HepG2 (cell line): Measurements from ENCODE around the gene RRBP1. TPM values are rescaled to one million over a fixed set of nuclear protein-coding genes. Genes with fewer than 3 reads are reported as not detected.

Source experiments
- BRD4 ChIP-seq: sonication (generic); formaldehyde crosslinking; IDR thresholded peaks from 2 replicates; pipeline ENCODE4 v1.4.0; 2020; ENCODE audit warnings: missing genetic modification reagents
- ETV5 ChIP-seq: IDR thresholded peaks from 2 replicates; pipeline ENCODE4 v1.6.1; 2018; ENCODE audit warnings: missing biosample characterization, missing genetic modification reagents, inconsistent platforms, borderline replicate concordance
- HOXA3 ChIP-seq: sonication (generic); formaldehyde crosslinking; IDR thresholded peaks from 2 replicates; pipeline ENCODE4 v1.5.0; 2020; ENCODE audit warnings: missing genetic modification reagents
- NCOA2 ChIP-seq: sonication (generic); formaldehyde crosslinking; IDR thresholded peaks from 2 replicates; pipeline ENCODE4 v1.8.0; 2022; ENCODE audit warnings: inconsistent platforms
- NFYC ChIP-seq: IDR thresholded peaks from 2 replicates; pipeline ENCODE4 v1.6.1; 2016; ENCODE audit warnings: missing genetic modification reagents, missing compliant biosample characterization
- RERE ChIP-seq: IDR thresholded peaks from 2 replicates; pipeline ENCODE4 v1.6.1; 2016; ENCODE audit warnings: low read depth, missing genetic modification reagents, missing compliant biosample characterization
- THRA ChIP-seq: sonication (generic); formaldehyde crosslinking; IDR thresholded peaks from 2 replicates; pipeline ENCODE4 v1.4.0; 2020; ENCODE audit warnings: missing genetic modification reagents, borderline replicate concordance
- TRIM24 ChIP-seq: sonication (generic); formaldehyde crosslinking; IDR thresholded peaks from 2 replicates; pipeline ENCODE4 v1.8.0; 2022; ENCODE audit warnings: mild to moderate bottlenecking, missing genetic modification reagents
- ZBTB38 ChIP-seq: sonication (generic); formaldehyde crosslinking; IDR thresholded peaks from 2 replicates; pipeline ENCODE4 v1.5.1; 2020; ENCODE audit warnings: mild to moderate bottlenecking, missing genetic modification reagents
- ZFP82 ChIP-seq: sonication (generic); formaldehyde crosslinking; IDR thresholded peaks from 2 replicates; pipeline ENCODE4 v1.5.1; 2020; ENCODE audit warnings: mild to moderate bottlenecking, missing genetic modification reagents, borderline replicate concordance
- ZNF292 ChIP-seq: sonication (generic); formaldehyde crosslinking; IDR thresholded peaks from 2 replicates; pipeline ENCODE4 v1.8.1; 2022; ENCODE audit warnings: mild to moderate bottlenecking, low read depth, missing genetic modification reagents, borderline replicate concordance
- polyA plus RNA-seq, 8 experiments: library from polyadenylated mRNA; depleted of rRNA in 3 of 8; stranded (reverse) in 7 of 8; unstranded in 1 of 8; fragments of >200 nt; fragmentation: Illumina TruSeq in 4 of 8; extraction: Trizol in 4 of 8; gene quantifications; 2 replicates each; pipeline versions ENCODE4 v1.2.1 to v1.2.3, GENCODE V29; 2011 to 2016; ENCODE audit warnings: low read depth in 4 of 8, missing spikeins in 1 of 8, mixed read lengths in 1 of 8; ENCODE audit not compliant: insufficient read depth in 1 of 8
- total RNA-seq, 5 experiments: library from RNA; depleted of rRNA; stranded (reverse); fragments of >200 nt; fragmentation: Illumina TruSeq; extraction: Trizol; gene quantifications; 2 replicates each; pipeline ENCODE4 v1.2.3, GENCODE V29; 2016; ENCODE audit warnings: low read depth in 1 of 5
- TF ChIP-seq, protein P1 (sequence below): sonication (generic); formaldehyde crosslinking; IDR thresholded peaks from 2 replicates; pipeline ENCODE4 v1.5.1; 2020; ENCODE audit warnings: mild to moderate bottlenecking, missing genetic modification reagents
- TF ChIP-seq, protein P2 (sequence below): sonication (generic); formaldehyde crosslinking; IDR thresholded peaks from 2 replicates; pipeline ENCODE4 v1.5.0; 2020; ENCODE audit warnings: missing genetic modification reagents, mild to moderate bottlenecking, borderline replicate concordance
- TF ChIP-seq, protein P3 (sequence below): IDR thresholded peaks from 2 replicates; pipeline ENCODE4 v1.6.1; 2016

The RRBP1 gene
- total and polyA plus RNA-seq, 2 of the 13 experiments (the other 11 are each of a cell fraction or from before 2014, with no cell fraction given) = 150 to 222 TPM

- TF ChIP-seq RERE (CRISPR knock-in tag) = no peak
- TF ChIP-seq, protein P1, sequence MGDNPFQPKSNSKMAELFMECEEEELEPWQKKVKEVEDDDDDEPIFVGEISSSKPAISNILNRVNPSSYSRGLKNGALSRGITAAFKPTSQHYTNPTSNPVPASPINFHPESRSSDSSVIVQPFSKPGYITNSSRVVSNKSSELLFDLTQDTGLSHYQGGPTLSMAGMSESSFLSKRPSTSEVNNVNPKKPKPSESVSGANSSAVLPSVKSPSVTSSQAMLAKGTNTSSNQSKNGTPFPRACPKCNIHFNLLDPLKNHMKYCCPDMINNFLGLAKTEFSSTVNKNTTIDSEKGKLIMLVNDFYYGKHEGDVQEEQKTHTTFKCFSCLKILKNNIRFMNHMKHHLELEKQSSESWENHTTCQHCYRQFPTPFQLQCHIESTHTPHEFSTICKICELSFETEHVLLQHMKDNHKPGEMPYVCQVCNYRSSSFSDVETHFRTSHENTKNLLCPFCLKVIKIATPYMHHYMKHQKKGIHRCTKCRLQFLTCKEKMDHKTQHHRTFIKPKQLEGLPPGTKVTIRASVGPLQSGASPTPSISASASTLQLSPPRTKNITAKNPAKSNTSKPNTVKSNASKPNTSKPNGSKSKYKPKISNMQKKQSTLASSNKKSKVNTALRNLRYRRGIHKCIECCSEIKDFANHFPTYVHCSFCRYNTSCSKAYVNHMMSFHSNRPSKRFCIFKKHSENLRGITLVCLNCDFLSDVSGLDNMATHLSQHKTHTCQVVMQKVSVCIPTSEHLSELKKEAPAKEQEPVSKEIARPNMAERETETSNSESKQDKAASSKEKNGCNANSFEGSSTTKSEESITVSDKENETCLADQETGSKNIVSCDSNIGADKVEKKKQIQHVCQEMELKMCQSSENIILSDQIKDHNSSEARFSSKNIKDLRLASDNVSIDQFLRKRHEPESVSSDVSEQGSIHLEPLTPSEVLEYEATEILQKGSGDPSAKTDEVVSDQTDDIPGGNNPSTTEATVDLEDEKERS (CRISPR knock-in tag) = no peak
- no peak for TF ChIP-seq NFYC
- 0 out of 2 replicates have a peak, but pooled peaks have one; percentile 3 for TF ChIP-seq NCOA2
- TF ChIP-seq, protein P2, sequence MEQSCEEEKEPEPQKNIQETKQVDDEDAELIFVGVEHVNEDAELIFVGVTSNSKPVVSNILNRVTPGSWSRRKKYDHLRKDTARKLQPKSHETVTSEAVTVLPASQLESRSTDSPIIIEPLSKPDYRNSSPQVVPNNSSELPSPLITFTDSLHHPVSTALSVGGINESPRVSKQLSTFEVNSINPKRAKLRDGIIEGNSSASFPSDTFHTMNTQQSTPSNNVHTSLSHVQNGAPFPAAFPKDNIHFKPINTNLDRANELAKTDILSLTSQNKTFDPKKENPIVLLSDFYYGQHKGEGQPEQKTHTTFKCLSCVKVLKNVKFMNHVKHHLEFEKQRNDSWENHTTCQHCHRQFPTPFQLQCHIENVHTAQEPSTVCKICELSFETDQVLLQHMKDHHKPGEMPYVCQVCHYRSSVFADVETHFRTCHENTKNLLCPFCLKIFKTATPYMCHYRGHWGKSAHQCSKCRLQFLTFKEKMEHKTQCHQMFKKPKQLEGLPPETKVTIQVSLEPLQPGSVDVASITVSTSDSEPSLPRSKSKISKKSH = no peak; the same call in 1 of the 2 replicates
- no peak for TF ChIP-seq BRD4
- no peak for TF ChIP-seq ZFP82 (CRISPR knock-in tag)
- TF ChIP-seq, protein P3, sequence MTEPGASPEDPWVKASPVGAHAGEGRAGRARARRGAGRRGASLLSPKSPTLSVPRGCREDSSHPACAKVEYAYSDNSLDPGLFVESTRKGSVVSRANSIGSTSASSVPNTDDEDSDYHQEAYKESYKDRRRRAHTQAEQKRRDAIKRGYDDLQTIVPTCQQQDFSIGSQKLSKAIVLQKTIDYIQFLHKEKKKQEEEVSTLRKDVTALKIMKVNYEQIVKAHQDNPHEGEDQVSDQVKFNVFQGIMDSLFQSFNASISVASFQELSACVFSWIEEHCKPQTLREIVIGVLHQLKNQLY (CRISPR knock-in tag) = no peak
- 0 out of 2 replicates have a peak, but pooled peaks have one; percentile 51 for TF ChIP-seq ZBTB38 (CRISPR knock-in tag)
- no peak for TF ChIP-seq ZNF292 (CRISPR knock-in tag)
- TF ChIP-seq TRIM24 (CRISPR knock-in tag) = no peak
- peak; percentile 5; the same call in 1 of the 2 replicates for TF ChIP-seq THRA (CRISPR knock-in tag)
- peak; percentile 24; the same call in 1 of the 2 replicates for TF ChIP-seq HOXA3 (CRISPR knock-in tag)
- no peak for TF ChIP-seq ETV5 (CRISPR knock-in tag)
Observed at GRCh38 chr20:17612287-17612991, 69.6 kb downstream of the RRBP1 start (continued).
